HG03558 (cell line): ENCODE measurements around the gene MYO3B.

Experiments used
- ATAC-seq: cut with Tn5 transposase; IDR thresholded peaks from one replicate; pipeline ENCODE4 v1.9.1; 2021; ENCODE audit warnings: moderate number of reproducible peaks; ENCODE audit not compliant: unreplicated experiment; ENCODE audit errors: extremely low read depth

Gene MYO3B

DNA sequence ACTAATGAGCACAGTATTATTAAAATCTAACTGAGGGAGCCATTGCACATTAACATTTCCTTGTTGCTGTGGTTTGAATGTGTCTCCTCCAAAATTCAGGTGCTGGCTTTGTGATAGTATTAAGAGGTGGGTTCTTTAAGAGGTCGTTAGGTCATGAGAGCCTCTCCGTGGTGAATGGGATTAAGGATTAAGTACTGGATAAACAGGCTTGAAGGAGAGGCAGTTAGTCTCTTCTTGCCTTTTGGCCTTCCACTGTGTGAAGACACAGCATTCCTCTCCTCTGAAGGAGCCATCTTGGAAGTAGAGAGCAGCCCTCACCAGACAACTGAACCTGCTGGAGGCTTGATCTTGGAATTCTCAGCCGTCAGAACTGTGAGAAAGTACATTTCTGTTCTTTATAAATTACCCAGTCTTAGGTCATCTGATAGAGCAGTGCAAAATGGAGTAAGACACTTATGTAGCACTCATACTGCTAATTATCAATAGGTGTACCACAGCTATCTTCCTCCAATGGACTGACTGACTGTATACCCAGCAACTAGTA lies 182.7 kb downstream of the MYO3B start:
- ATAC-seq: no peak

DNA sequence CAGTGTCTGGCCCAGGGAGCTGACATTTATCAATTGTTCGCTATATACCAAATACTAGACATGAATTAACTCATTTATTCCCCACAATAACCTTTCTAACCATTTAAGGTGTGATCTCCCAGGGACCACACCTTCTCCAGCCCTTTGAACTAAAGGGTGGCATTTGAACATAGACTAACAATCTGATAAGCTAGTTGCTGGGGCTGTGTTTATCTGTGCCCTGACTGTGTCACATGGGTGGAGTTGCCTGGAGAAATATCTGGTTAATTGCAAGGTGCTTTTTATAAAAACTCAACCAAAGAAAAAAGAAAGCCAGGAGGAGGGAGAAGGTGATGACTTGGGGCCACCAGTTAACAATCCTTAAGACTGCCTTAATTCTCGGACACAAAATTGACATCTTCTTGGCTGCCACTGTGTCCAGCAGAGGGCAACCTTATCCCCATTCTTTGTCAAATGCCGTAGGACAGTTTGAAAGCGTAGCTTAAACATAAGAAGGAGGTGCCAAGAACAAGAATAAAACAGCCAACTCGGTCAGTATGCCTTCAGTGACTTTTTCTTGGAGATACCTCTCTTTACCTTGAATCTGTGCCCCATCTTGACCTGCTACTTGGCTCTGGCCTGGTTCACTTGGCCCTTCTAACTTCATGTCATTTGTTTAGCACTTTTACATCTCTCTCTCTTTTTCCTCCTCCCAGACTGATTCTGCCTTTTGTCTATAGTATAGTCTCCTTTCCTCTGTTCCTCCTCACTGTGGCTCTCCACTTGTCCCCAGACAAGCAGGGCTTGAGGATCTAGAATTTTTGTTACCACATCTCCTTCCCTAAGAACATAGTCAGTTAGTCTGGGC lies 183.4 kb downstream of the MYO3B start:
- no peak for ATAC-seq

DNA sequence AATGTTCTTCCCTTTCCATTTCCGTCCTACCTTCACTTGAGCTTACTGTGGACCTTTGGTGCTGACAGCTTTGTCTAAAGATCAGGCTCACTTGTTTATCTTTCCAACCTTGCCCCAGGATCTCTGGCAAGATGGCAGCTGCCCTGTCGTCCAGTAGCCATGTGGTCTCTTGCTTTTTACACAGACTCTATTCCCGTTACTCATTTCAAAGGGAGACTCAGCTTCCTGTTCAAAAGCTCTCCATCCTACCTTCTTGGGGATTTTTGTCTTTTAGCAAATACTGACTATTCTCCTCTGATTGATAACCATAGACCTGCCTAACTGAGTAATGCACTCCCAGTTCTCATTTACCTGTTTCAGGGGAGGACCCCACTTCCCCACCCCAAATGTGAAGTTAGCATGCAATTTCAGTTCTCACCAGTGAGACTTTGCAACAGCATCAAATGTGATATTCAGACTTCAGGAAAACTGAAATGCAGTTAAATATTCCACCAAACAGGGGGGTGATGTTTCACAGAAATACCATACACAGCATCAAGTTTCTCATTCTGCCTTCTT lies 184.4 kb downstream of the MYO3B start:
- no peak for ATAC-seq

DNA sequence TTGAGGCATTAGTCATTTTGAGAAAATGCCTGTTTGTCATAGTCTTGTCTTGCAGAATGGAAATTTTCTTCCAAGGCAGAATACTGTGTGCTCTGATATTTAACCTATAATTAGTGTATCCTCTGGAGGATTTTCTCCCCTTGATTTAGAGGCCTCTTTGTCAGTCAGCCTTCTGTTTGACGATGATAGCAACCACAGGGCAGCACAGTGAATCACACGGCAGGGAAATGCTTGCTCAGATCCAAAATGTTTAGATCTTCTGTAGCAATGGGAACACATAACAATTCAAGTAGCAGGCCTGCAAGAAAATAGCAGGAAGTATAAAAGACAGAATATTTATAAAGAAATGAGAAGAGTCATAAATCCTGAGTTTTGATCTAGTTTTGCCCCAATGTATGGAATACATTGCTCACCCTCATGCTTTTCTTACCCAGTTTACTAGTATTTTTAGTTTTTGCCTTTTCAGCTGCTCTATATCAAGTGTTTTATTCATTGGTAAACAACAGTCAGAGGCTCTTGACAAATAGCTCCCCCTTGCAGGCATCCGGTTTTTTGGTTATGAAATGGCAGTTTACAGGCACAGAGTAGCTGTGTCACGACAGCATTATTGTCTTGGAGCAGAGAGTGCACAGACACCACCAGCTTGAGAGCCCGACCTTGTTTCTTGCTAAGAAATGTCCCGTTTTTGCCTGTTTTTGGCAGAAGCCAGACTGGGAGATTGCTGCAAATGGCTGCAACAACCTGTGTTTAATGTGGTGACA lies 185.1 kb downstream of the MYO3B start:
- no peak for ATAC-seq

DNA sequence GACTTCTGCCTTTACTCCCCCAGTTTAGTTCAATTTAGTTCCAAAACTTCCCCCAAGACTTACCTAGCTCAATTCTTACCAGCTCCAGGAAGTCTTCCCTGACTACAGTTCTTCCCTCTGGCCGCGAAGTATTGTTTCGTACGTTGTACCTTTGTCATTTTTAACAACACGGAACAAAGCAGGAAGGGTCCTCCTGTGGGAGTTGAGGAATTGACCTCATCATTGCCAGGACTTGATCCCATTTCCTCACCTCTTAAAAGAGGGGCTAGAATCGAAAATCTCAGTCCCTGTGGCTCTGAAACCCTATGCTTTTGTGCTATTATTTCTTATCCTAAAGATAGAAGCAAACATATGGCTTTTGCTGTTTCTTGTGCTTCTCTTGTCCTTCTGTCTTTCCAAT lies 187.1 kb downstream of the MYO3B start:
- ATAC-seq: no peak

DNA sequence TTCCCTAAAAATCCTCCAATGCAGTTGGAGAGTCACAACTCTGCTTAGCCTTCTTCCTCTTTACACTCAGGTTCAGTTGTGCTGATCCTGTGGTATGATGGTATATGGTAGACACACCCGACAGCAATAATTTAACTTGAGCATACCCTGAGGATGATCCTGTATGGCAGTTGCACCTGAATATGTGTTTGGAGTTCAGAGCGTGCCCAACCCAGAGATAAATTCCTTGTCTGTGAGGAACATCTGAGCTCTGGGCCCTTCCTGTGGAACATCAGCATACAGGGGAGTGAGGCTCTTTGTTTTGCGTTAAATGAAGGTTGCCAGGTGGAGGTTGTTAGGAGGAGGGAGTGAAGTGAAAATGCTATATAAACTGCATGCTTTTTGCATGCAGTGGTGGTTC lies 187.7 kb downstream of the MYO3B start:
- ATAC-seq: no peak

DNA sequence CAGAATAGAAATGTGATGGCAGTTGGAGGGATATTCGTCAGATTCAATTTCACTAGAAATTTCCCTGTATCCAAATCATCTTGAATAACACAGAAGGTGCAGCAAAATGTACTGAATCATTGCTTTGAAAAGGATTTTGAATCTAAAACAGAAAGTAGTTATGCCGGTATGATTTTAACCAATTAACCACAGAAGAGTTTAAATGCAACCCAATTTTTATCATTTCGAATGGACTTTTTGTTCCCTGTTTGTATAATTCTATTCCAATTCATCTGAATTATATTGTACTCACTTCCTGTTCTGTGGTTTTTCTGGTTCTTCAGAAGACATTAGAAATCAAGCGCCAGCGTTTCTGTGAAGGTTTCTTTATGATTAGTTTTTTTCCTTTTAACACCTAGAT lies 190.4 kb downstream of the MYO3B start:
- ATAC-seq: no peak

DNA sequence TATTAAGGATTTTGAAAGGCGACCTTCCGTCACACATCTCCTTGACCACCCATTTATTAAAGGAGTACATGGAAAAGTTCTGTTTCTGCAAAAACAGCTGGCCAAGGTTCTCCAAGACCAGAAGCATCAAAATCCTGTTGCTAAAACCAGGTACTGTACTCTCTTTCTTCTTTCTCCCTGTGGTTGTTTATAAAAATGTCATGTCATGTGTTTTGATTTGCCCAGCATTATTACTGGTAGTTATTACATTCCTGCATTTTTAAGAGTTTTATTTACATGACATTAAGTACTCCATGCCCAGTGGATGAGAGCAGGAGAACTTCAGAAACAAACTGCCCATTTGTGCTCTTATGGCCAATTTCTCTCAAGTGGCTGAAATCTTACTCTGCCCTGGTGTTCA lies 191.3 kb downstream of the MYO3B start:
- no peak for ATAC-seq

DNA sequence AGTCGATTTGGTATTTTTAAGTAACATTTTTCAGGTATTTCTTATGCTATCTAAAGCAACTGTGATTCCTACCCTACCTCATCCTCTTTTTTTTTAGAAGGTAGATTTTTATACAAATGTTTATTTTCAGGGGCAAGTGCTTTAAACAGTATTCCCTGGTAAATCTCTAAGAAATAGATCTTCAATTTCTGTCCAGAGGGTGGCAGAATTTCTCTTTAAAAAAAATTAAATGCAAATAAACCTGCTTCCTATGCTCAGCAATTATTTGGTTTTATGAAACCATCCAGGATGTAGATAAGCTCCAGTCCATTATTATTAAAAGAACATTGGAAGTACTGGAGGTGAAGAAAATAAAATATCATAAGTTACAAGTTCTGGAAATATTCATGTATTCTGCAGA lies 191.9 kb downstream of the MYO3B start:
- ATAC-seq: no peak

DNA sequence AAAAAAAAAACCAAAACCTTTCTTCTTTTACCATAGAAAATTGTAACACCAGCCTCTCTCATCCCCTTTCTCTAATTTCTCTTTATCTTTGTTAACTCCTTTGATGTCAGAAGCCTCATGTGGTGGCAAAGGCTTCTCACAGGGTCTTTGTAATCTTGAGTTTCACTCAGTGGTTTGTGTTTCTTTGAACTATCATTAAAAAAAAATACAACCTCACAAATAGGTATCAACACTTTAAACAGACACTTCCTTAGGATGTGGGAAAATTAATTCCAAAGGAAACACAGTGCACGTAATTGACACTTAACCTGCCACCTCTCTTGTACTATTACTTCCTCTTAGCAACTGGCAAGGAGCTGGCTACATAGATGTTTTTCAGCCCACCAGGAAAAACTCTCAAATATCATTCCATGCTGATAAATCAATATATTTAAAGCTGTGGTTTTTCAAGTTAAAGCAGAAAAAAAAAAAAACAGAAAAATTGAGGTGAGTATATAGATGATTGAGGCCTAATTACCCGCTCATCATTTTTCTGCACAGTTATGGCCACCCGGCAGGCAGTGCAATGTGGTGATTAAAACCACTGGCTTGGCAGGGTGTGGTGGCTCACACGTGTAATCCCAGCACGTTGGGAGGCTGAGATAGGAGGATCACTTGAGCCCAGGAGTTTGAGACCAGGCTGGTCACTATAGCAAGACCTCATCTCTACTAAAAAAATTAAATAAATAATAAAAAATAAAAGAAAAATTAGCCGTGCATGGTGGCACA lies 193.5 kb downstream of the MYO3B start:
- ATAC-seq: no peak

DNA sequence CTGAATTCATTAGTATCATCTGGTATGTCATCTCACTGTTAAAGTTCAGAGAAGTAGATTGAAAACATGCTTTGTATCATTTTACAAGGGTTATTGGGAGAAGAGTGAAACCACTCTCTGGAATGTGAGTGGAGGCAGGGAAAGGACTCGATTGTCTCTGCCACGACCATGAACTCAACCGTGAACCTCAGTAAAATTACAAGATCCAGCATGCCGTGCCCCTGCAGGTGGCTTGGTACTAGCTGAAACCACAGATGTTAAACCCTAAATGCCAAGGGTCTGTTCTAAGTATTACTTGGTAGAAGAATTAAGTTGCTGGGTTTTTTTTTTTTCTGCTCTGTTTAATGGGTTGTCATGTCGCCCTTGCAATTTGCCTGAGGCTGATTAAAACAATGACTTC lies 197.2 kb downstream of the MYO3B start:
- no peak for ATAC-seq

DNA sequence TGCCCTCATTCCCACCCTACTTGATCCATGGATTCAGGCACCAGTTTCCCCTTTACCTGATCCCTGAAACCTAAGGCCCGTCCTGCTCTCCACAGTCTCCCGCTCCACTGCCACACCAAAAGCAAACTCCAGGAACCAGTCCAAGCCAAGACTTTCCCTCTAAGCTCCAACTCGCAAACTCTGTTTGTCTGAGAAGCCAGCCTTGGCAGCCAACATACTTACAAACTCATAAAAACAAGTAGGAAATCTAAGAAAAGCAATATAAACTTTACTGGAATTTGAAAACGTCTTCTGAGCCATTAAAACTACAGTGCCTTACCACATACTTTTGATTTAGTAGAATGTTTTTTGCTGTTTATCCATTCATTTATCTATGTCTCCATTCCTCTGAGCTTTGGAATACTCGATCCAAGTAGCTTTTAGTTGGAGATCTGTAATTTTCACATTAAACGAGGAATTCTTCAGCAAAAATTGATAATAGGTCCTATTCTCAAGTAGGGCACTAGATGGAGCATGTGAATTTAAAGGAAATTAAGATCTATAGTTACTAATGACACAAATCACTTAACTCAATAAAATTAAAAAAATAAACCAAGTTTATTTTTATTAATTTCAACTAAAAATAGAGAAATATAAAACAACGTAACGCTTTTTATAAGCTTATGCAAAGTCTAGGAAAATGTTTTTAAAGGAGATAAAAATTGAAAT lies 199.7 kb downstream of the MYO3B start:
- ATAC-seq: no peak

DNA sequence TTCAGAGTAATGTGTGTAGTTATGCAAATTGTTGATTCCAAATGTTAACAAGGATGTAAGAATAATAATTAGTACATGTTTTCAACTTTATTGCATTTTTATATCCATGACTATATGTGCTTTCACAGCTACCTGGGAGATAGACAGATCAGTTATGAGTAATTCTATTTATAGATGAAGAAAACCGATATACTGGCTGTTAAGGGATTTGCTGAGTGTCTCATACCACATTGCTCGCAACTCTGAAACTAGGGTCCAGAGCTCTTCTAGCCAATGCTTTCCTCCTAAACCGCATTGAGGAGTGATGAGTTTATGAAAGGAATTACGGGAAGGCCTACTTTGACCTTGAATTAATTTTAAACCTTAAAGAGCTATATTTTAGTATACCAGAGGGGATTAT lies 202.3 kb downstream of the MYO3B start:
- no peak for ATAC-seq

DNA sequence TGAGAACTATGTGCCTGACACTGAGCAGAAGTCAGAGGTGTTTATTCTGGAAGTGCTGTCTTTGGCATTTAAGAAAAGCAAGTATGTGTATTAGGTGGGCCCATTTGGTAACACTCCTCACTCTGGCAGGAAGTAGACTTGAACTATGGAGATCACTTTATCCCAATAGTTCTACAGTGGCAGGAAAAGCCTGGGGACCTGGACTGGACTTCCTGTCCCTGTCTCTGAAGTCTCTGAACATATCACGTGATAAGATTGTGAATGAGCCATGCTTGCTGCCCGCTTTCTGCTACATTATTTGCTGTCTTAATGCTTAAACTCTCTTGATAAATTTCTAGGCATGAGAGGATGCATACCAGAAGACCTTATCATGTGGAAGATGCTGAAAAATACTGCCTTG lies 203.7 kb downstream of the MYO3B start:
- ATAC-seq: no peak

DNA sequence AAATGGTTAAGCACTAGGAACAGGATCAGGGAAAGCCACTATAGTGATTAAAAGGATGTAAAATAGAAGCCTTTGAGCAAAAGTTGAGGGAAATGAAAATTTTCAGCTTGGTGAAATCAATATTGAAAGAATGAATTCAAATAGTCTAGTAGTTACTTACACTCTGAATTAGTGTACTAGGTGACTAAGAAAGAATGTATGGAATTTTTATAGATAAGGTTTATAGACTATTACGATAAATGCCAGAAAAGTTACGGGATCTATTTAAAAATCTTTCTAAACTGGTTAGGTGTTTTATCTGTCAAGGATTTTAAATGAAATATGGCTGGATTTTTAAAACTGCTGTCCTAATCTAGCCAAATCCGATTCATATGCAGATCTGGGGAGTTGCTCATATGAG lies 208.6 kb downstream of the MYO3B start:
- ATAC-seq: no peak

DNA sequence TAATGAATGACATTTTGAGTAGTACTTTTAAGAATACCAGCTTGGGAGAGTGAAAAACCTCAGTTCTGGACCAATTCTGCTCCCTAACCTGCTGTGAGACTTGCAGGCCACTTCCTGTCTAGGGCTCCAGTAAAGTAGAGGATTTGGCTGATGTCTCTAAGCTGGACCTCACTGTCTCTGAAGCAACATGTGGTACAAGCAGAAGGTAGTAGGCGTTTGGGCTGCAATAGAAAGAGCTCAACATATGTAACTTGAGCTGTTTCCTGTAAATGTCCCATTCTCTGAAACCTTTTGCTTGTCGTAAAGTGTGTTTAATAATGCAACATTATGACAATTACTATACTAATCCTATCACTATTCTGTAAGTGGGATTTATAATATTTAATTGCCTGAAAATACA lies 213.1 kb downstream of the MYO3B start:
- ATAC-seq: no peak

DNA sequence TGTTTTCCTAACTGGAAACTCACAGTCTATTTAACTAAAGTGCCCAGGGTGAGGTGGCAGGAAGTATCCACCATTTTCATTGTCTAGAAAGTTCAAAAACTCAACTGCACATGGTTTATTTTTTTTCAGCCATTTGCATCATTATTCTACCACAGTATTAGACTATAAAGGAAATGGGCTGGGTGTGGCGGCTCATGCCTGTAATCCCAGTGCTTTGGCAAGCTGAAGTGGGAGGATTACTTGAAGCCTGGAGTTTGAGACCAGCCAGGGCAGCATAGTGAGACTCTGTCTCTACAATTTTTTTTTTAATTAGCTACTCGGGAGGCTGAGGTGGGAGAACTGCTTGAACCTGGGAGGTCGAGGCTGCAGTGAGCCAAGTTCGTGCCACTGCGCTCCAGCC lies 213.8 kb downstream of the MYO3B start:
- no peak for ATAC-seq

DNA sequence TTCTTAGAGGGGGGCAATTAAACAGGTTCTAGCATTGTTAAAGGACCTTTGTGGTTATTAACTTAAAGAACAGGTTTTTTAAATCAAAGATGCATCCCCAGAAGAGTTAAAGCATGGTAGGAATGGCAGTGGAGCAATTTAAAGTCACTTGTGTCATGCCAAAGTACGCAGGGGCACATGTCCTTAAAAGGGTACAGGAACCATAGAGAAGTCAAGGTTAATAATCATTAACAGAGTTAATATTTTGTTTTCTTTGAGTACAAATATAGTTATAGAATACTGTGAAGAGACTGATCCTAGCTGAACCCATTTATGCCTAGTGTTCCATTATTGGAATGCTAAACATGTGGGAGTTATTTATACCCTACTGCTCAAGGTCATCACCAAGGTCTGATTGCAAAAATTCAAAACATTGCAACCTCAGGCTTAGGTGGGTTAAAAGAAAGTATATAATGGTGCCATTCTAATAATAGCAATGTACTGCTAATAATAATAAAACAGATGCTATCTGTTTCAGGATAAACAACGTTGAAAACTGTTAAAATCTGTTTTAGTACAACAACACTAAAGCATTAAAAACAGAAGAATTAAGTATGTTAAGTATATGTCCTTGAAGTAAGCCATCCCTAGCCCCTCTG lies 216.0 kb downstream of the MYO3B start:
- no peak for ATAC-seq

DNA sequence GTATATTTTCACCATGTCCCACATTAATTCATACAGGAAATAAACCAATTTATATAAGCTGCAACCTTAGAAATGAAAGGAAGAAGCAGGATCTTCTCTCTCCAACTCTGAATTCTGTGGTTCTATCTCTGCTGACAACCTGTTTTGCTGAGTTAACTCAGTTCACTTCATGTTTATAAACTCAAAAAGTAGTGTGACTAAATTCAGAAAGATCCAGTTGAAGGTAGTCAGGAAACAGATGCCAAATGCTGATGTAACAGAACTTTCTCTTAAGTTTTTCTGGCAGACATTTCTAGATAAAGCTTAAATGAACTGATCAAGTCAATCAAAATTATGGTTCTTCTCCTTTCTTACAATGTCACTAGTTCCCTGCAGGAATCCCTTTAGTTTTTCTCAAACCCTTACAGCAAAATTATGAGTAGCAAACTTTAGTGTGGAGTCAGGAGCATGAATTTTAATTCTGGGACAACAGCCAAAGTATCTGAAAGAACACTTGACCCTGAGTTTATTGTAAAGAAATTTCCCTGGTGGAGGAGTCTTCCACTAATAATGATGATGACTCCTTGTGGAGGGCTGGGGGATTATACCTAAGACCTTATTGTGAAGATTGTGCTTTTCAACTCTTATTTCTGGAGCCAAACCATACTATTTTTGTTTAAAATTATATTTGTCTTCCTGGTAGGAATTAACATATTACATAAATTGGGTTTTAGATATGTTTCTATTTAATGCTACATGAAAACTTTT lies 216.9 kb downstream of the MYO3B start:
- no peak for ATAC-seq
